ENCODE measurements around the gene UBE4A.

Gene UBE4A

DNA sequence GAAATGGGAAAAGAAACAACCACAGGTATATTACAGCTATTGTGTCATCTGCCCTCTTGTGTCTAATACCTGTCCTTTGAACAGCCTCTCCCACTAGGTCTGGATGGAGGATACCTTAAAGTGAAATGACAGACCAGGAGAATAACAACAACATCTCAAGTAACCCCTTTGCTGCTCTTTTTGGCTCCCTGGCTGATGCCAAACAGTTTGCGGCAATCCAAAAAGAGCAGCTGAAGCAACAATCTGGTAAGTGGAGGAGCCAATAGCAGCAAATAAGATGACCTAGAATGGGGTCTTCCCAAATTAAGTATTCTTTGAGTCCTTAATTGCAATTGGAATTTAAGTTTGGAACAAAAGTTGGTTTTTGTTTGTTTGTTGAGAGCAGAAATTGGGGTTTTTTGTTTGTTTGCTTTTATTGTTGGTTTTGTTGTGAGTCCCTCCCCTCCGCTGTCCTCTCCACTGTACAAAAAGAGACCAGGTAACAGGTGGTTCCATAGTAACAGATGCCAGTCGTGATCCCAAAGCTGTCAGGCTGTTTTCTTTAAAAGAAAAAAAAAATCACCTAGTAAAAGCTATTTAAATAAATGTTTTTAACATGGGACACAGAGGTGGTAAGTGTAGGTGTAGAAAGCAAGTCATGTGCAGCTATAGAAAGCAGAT is 5.7 kb downstream of the UBE4A start:
- H3K27ac ChIP-seq = no peak overlapping the region
- TF ChIP-seq, protein P1, sequence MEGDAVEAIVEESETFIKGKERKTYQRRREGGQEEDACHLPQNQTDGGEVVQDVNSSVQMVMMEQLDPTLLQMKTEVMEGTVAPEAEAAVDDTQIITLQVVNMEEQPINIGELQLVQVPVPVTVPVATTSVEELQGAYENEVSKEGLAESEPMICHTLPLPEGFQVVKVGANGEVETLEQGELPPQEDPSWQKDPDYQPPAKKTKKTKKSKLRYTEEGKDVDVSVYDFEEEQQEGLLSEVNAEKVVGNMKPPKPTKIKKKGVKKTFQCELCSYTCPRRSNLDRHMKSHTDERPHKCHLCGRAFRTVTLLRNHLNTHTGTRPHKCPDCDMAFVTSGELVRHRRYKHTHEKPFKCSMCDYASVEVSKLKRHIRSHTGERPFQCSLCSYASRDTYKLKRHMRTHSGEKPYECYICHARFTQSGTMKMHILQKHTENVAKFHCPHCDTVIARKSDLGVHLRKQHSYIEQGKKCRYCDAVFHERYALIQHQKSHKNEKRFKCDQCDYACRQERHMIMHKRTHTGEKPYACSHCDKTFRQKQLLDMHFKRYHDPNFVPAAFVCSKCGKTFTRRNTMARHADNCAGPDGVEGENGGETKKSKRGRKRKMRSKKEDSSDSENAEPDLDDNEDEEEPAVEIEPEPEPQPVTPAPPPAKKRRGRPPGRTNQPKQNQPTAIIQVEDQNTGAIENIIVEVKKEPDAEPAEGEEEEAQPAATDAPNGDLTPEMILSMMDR (IDR thresholded peaks at IDR 0.05) = no peak
- TF ChIP-seq ZFX (IDR thresholded peaks at IDR 0.05; ENCODE audit: borderline replicate concordance) = no peak

DNA sequence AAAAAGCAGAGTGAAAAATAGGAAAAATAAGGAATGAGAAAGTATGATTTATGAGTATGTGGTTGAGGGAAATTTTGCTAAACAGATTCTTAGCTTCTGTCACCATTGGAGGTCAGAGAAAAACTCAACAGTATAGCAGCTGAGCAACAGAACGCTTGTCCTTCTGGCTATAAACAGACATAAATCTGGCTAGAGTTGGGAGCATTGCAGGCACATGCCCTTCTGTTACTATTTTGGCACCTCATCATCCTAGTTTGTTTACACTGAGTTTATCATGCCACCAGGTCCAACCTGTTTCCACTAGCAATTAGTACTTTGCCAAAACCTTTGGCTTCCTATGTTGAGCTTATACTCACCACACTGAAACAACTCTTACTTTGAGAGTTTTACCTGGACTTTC is 6.9 kb downstream of the UBE4A start:
- TF ChIP-seq, protein P1 (IDR thresholded peaks at IDR 0.05) = no peak
- TF ChIP-seq ZFX (IDR thresholded peaks at IDR 0.05; ENCODE audit: borderline replicate concordance) = no peak
- H3K27ac ChIP-seq = no peak overlapping the region

GRCh38 chr11:118370774-118371173 is 11.4 kb downstream of the UBE4A start:
- TF ChIP-seq, protein P1 (IDR thresholded peaks at IDR 0.05) = no peak
- no peak for TF ChIP-seq ZFX (IDR thresholded peaks at IDR 0.05; ENCODE audit: borderline replicate concordance)
- no peak overlapping the region for H3K27ac ChIP-seq

- H3K27ac ChIP-seq = no peak overlapping the region
- TF ChIP-seq, protein P1 (IDR thresholded peaks at IDR 0.05) = no peak
- no peak for TF ChIP-seq ZFX (IDR thresholded peaks at IDR 0.05; ENCODE audit: borderline replicate concordance)
Measured at GRCh38 chr11:118373263-118373662, 13.9 kb downstream of the UBE4A start.

GRCh38 chr11:118373871-118374270 is 14.5 kb downstream of the UBE4A start:
- TF ChIP-seq, protein P1 (IDR thresholded peaks at IDR 0.05) = no peak
- no peak for TF ChIP-seq ZFX (IDR thresholded peaks at IDR 0.05; ENCODE audit: borderline replicate concordance)
- no peak overlapping the region for H3K27ac ChIP-seq

GRCh38 chr11:118374729-118375128 is 15.3 kb downstream of the UBE4A start:
- TF ChIP-seq ZFX (IDR thresholded peaks at IDR 0.05; ENCODE audit: borderline replicate concordance) = no peak
- TF ChIP-seq, protein P1 (IDR thresholded peaks at IDR 0.05) = no peak
- H3K27ac ChIP-seq = no peak overlapping the region

DNA sequence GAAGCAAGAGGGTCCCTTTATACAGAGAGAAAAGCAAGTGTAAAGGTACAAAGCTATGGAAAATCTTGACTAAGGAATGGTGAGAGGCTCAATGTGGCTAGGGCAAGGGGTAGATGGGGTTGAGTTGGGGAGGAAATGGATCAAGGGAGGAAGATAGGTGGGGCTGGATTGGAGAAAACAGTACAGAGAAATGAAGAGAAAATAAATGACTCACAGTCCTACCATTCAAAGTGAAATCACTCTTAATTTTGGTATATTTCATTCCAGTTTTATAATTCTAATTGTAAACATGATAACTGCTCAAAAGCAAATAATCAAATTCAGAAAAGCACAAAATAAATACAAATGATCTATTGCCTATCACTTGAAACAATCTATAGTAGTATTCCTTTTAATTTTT is 16.6 kb downstream of the UBE4A start:
- no peak overlapping the region for H3K27ac ChIP-seq
- TF ChIP-seq, protein P1 (IDR thresholded peaks at IDR 0.05) = no peak
- no peak for TF ChIP-seq ZFX (IDR thresholded peaks at IDR 0.05; ENCODE audit: borderline replicate concordance)
